OCI-LY1 (cell line): ENCODE data around the gene NELL2.
A peak's percentile ranks its signal among the peaks of the same experiment; 100 is the strongest.

ENCODE experiments used
- H2AFZ ChIP-seq: fragments of 200-600 bp; sonication (generic), shearing (Covaris generic); 2 replicates; pipeline ENCODE4 v1.6.0; 2014; ENCODE audit warnings: antibody characterized with exemption, mild to moderate bottlenecking, low read length
- H3F3A ChIP-seq: fragments of 200-600 bp; sonication (generic), shearing (Covaris generic); 2 replicates; pipeline ENCODE4 v1.6.0; 2014; ENCODE audit warnings: mild to moderate bottlenecking, antibody characterized with exemption, low read length, moderate library complexity; ENCODE audit not compliant: insufficient read depth
- H3K27ac ChIP-seq: fragments of 200-600 bp; sonication (generic); 2 replicates; pipeline ENCODE4 v1.5.1; 2014; ENCODE audit warnings: low read length, mixed run types, mild to moderate bottlenecking, low read depth; ENCODE audit not compliant: poor library complexity, severe bottlenecking
- H3K27me3 ChIP-seq: fragments of 200-600 bp; sonication (generic); 2 replicates; pipeline ENCODE4 v1.6.0; 2014; ENCODE audit warnings: antibody characterized with exemption, mild to moderate bottlenecking, low read length, moderate library complexity; ENCODE audit not compliant: insufficient read depth
- H3K36me3 ChIP-seq: fragments of 200-600 bp; sonication (generic); 2 replicates; pipeline ENCODE4 v1.6.1; 2014; ENCODE audit warnings: mild to moderate bottlenecking, antibody characterized with exemption, low read length, moderate library complexity, mixed read lengths; ENCODE audit not compliant: insufficient read depth
- H3K4me1 ChIP-seq: fragments of 200-600 bp; sonication (generic); 2 replicates; pipeline ENCODE4 v1.5.1; 2014; ENCODE audit warnings: mild to moderate bottlenecking, low read length, moderate library complexity; ENCODE audit not compliant: insufficient read depth, severe bottlenecking
- H3K4me2 ChIP-seq: fragments of 200-600 bp; sonication (generic), shearing (Covaris generic); 2 replicates; pipeline ENCODE4 v1.6.1; 2014; ENCODE audit warnings: low read length
- H3K4me3 ChIP-seq: fragments of 200-600 bp; sonication (generic); 2 replicates; pipeline ENCODE4 v1.5.1; 2014; ENCODE audit warnings: low read length, low read depth, mild to moderate bottlenecking, mixed read lengths; ENCODE audit not compliant: poor library complexity, severe bottlenecking
- H3K79me2 ChIP-seq: fragments of 200-600 bp; shearing (Covaris generic); 2 replicates; pipeline ENCODE4 v1.6.1; 2016; ENCODE audit warnings: mixed run types, low read length, mixed read lengths; ENCODE audit not compliant: insufficient read depth
- H3K9ac ChIP-seq: fragments of 200-600 bp; sonication (generic), shearing (Covaris generic); 2 replicates; pipeline ENCODE4 v1.6.1; 2014; ENCODE audit warnings: mild to moderate bottlenecking, low read length, mixed read lengths
- H3K9me2 ChIP-seq: fragments of 200-600 bp; sonication (generic), shearing (Covaris generic); 2 replicates; pipeline ENCODE4 v1.6.1; 2014; ENCODE audit warnings: low read depth, mild to moderate bottlenecking, low read length, mixed read lengths
- H3K9me3 ChIP-seq: fragments of 200-600 bp; shearing (Covaris generic); 2 replicates; pipeline ENCODE4 v1.6.1; 2014; ENCODE audit warnings: low read length, mixed read lengths
- H4K20me1 ChIP-seq: fragments of 200-600 bp; sonication (generic), shearing (Covaris generic); 2 replicates; pipeline ENCODE4 v1.6.0; 2016; ENCODE audit warnings: mild to moderate bottlenecking, low read length; ENCODE audit not compliant: insufficient read depth
- EZH2 ChIP-seq: fragments of 200-600 bp; sonication (generic), shearing (Covaris generic); IDR thresholded peaks from 2 replicates; pipeline ENCODE4 v1.8.0; 2017; ENCODE audit warnings: borderline replicate concordance, mixed run types, mild to moderate bottlenecking, antibody characterized with exemption, low read length, moderate library complexity, mixed read lengths
- TF ChIP-seq, protein P1 (sequence below): fragments of 200-600 bp; sonication (generic), shearing (Covaris generic); IDR thresholded peaks from 2 replicates; pipeline ENCODE4 v1.5.1; 2017; ENCODE audit warnings: mild to moderate bottlenecking, antibody characterized with exemption, low read length, moderate library complexity, mixed read lengths

Gene NELL2

DNA sequence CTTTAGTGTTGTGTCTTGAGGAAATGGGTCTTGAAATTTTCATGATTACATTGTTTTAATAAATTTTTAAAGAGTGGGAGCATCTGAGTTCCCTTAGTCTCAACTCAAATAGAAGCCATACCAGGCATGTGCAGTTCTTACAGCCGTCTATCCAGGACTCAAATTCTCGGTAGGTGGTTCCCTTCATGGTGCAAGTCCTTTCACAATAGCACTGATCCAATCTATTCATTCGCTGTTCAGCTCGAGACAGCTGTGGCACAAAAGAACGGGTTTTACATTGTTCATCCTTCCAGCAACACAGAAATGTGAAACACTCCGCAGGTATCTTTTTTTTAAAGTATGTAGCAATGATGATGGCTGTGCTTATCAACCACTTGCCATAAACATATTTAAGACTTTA lies 100.2 kb downstream of the NELL2 start:
- Histone ChIP-seq H3K4me3 (no peak overlapping the region), H3F3A (no peaks in the 10 kb centered on the region; the same call in 1 of the 2 replicates), H3K4me2 (no peak overlapping the region), H3K4me1 (no peaks in the 10 kb centered on the region), H3K27me3 (no peaks in the 10 kb centered on the region), H3K36me3 (peaks cover 10% of the 10 kb centered on the region; the same call in 1 of the 2 replicates), H3K9me2 (no peaks in the 10 kb centered on the region), H4K20me1 (no peaks in the 10 kb centered on the region), H3K9me3 (no peaks in the 10 kb centered on the region), H2AFZ (no peak overlapping the region; the same call in 1 of the 2 replicates), H3K79me2 (no peaks in the 10 kb centered on the region), H3K27ac (no peak overlapping the region), H3K9ac (no peak overlapping the region)
- no peak for TF ChIP-seq EZH2
- TF ChIP-seq, protein P1, sequence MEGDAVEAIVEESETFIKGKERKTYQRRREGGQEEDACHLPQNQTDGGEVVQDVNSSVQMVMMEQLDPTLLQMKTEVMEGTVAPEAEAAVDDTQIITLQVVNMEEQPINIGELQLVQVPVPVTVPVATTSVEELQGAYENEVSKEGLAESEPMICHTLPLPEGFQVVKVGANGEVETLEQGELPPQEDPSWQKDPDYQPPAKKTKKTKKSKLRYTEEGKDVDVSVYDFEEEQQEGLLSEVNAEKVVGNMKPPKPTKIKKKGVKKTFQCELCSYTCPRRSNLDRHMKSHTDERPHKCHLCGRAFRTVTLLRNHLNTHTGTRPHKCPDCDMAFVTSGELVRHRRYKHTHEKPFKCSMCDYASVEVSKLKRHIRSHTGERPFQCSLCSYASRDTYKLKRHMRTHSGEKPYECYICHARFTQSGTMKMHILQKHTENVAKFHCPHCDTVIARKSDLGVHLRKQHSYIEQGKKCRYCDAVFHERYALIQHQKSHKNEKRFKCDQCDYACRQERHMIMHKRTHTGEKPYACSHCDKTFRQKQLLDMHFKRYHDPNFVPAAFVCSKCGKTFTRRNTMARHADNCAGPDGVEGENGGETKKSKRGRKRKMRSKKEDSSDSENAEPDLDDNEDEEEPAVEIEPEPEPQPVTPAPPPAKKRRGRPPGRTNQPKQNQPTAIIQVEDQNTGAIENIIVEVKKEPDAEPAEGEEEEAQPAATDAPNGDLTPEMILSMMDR, result no peak

DNA sequence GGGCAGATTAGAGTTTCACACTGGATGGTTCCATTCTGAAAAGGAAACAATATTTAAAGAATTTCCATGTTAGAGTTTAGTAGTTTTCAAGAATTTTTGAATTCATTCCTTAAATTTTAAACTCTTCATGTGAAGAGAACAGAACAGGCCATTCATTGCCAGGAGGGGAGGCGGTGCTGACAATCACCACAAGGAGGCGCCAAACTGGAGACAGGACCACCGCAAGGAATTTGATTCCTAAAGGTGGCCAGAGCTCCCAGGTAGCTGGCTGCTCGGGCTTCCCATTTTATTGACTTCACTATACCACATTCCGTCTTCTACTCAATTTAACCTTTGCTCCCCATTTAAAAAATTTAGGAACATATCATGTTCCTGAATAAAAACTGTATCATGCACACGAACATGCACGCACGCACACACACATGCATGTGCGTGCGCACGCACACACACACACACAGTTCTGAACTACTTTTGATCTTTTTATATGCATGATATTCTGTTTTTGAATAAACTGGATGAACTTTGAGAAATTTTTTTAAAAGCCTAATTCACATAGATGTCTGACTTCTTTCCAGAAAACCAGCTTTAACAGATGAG lies 101.2 kb downstream of the NELL2 start:
- no peaks in the 10 kb centered on the region for H3K4me1 ChIP-seq
- H4K20me1 ChIP-seq, result no peaks in the 10 kb centered on the region
- no peaks in the 10 kb centered on the region; the same call in 1 of the 2 replicates for H3F3A ChIP-seq
- no peaks in the 10 kb centered on the region for H3K79me2 ChIP-seq
- no peak overlapping the region for H3K27ac ChIP-seq
- H3K4me2 ChIP-seq, result no peak overlapping the region
- H3K4me3 ChIP-seq, result no peak overlapping the region
- H3K9me3 ChIP-seq, result no peaks in the 10 kb centered on the region
- no peak overlapping the region for H3K9ac ChIP-seq
- H2AFZ ChIP-seq, result no peak overlapping the region
- H3K36me3 ChIP-seq, result peaks cover 10% of the 10 kb centered on the region; the same call in 1 of the 2 replicates
- H3K27me3 ChIP-seq, result no peaks in the 10 kb centered on the region
- TF ChIP-seq, protein P1, result peak; percentile 88
- TF ChIP-seq EZH2, result no peak
- no peaks in the 10 kb centered on the region for H3K9me2 ChIP-seq

- Histone ChIP-seq H3K27ac (no peak overlapping the region), H3F3A (no peaks in the 10 kb centered on the region; the same call in 1 of the 2 replicates), H3K4me1 (no peaks in the 10 kb centered on the region), H3K79me2 (no peaks in the 10 kb centered on the region), H3K27me3 (no peaks in the 10 kb centered on the region), H3K36me3 (peaks cover 4% of the 10 kb centered on the region; the same call in 1 of the 2 replicates), H4K20me1 (no peaks in the 10 kb centered on the region), H3K9me2 (no peaks in the 10 kb centered on the region), H3K9me3 (no peaks in the 10 kb centered on the region), H3K4me3 (no peak overlapping the region), H2AFZ (no peak overlapping the region), H3K9ac (no peak overlapping the region), H3K4me2 (no peak overlapping the region)
- TF ChIP-seq, protein P1, result no peak
- TF ChIP-seq EZH2, result no peak
Observed at GRCh38 chr12:44771485-44772021, 104.6 kb downstream of the NELL2 start.
